ENCODE measurements around the gene HDAC4.

Gene HDAC4

GRCh38 chr2:239343460-239343859 is 57.4 kb downstream of the HDAC4 start:
- Histone ChIP-seq H3K4me2 (ENCODE audit: low read depth, low read length, poor library complexity, severe bottlenecking) (no peak overlapping the region), H3K9ac (ENCODE audit: low read length) (no peak overlapping the region), H3F3A (ENCODE audit: insufficient read depth) (no peaks in the 10 kb centered on the region), H3K9me3 (ENCODE audit: insufficient read depth, low read length) (0 out of 2 replicates have a peak, but pooled peaks cover 5% of the 10 kb centered on the region), H3K36me3 (ENCODE audit: low read length) (no peaks in the 10 kb centered on the region), H3K4me3 (ENCODE audit: insufficient read depth, low read length, poor library complexity, severe bottlenecking) (no peak overlapping the region), H3K9me2 (replicated peaks; ENCODE audit: insufficient read depth, low read length) (no peaks in the 10 kb centered on the region), H4K20me1 (ENCODE audit: low read depth, low read length) (no peaks in the 10 kb centered on the region), H2AFZ (ENCODE audit: low read depth, low read length, severe bottlenecking) (no peak overlapping the region), H3K27me3 (ENCODE audit: low read length) (no peaks in the 10 kb centered on the region), H3K79me2 (ENCODE audit: insufficient read depth, low read length) (no peaks in the 10 kb centered on the region), H3K27ac (ENCODE audit: low read depth, low read length) (no peak overlapping the region)
- TF ChIP-seq CTCF (IDR thresholded peaks at IDR 0.05; ENCODE audit: insufficient read depth, low read length, poor library complexity, severe bottlenecking) (no peak), EZH2phosphoT487 (conservative IDR thresholded peaks at IDR 0.05; ENCODE audit: low read length) (no peak)

GRCh38 chr2:239341840-239342239 is 59.0 kb downstream of the HDAC4 start:
- H3K4me3 ChIP-seq (ENCODE audit: insufficient read depth, low read length, poor library complexity, severe bottlenecking), result no peak overlapping the region
- no peaks in the 10 kb centered on the region for H3K36me3 ChIP-seq (ENCODE audit: low read length)
- H2AFZ ChIP-seq (ENCODE audit: low read depth, low read length, severe bottlenecking), result no peak overlapping the region
- H3F3A ChIP-seq (ENCODE audit: insufficient read depth), result no peaks in the 10 kb centered on the region
- no peaks in the 10 kb centered on the region for H3K9me2 ChIP-seq (replicated peaks; ENCODE audit: insufficient read depth, low read length)
- TF ChIP-seq EZH2phosphoT487 (conservative IDR thresholded peaks at IDR 0.05; ENCODE audit: low read length) (no peak), CTCF (IDR thresholded peaks at IDR 0.05; ENCODE audit: insufficient read depth, low read length, poor library complexity, severe bottlenecking) (no peak)
- no peak overlapping the region for H3K4me2 ChIP-seq (ENCODE audit: low read depth, low read length, poor library complexity, severe bottlenecking)
- H3K9ac ChIP-seq (ENCODE audit: low read length), result no peak overlapping the region
- 0 out of 2 replicates have a peak, but pooled peaks cover 3% of the 10 kb centered on the region for H3K9me3 ChIP-seq (ENCODE audit: insufficient read depth, low read length)
- no peaks in the 10 kb centered on the region for H4K20me1 ChIP-seq (ENCODE audit: low read depth, low read length)
- no peak overlapping the region for H3K27ac ChIP-seq (ENCODE audit: low read depth, low read length)
- no peaks in the 10 kb centered on the region for H3K79me2 ChIP-seq (ENCODE audit: insufficient read depth, low read length)
- H3K27me3 ChIP-seq (ENCODE audit: low read length), result no peaks in the 10 kb centered on the region

GRCh38 chr2:239341146-239341732 is 59.6 kb downstream of the HDAC4 start:
- no peaks in the 10 kb centered on the region for H3F3A ChIP-seq (ENCODE audit: insufficient read depth)
- H3K9ac ChIP-seq (ENCODE audit: low read length), result no peak overlapping the region
- no peaks in the 10 kb centered on the region for H3K27me3 ChIP-seq (ENCODE audit: low read length)
- H3K9me2 ChIP-seq (replicated peaks; ENCODE audit: insufficient read depth, low read length), result no peaks in the 10 kb centered on the region
- TF ChIP-seq EZH2phosphoT487 (conservative IDR thresholded peaks at IDR 0.05; ENCODE audit: low read length), result no peak
- no peak for TF ChIP-seq CTCF (IDR thresholded peaks at IDR 0.05; ENCODE audit: insufficient read depth, low read length, poor library complexity, severe bottlenecking)
- no peaks in the 10 kb centered on the region for H4K20me1 ChIP-seq (ENCODE audit: low read depth, low read length)
- no peak overlapping the region for H3K27ac ChIP-seq (ENCODE audit: low read depth, low read length)
- H2AFZ ChIP-seq (ENCODE audit: low read depth, low read length, severe bottlenecking), result no peak overlapping the region
- no peak overlapping the region for H3K4me2 ChIP-seq (ENCODE audit: low read depth, low read length, poor library complexity, severe bottlenecking)
- H3K4me3 ChIP-seq (ENCODE audit: insufficient read depth, low read length, poor library complexity, severe bottlenecking), result no peak overlapping the region
- H3K9me3 ChIP-seq (ENCODE audit: insufficient read depth, low read length), result no peaks in the 10 kb centered on the region
- H3K79me2 ChIP-seq (ENCODE audit: insufficient read depth, low read length), result no peaks in the 10 kb centered on the region
- no peaks in the 10 kb centered on the region for H3K36me3 ChIP-seq (ENCODE audit: low read length)
